NT2/D1 (cell line): ENCODE measurements around the gene GPR78.

ENCODE experiments used
- DNase-seq: peaks from one replicate; pipeline ENCODE4 v3.0.0-alpha.2; 2011; ENCODE audit warnings: low read depth, low spot score
- H3K27me3 ChIP-seq: 2 replicates; pipeline ENCODE4 v1.6.0; 2011; ENCODE audit warnings: mild to moderate bottlenecking; ENCODE audit not compliant: insufficient read length, insufficient read depth
- H3K36me3 ChIP-seq: 2 replicates; pipeline ENCODE4 v1.6.1; 2011; ENCODE audit warnings: mild to moderate bottlenecking, low read length, mixed read lengths; ENCODE audit not compliant: insufficient read depth, insufficient read length
- H3K4me1 ChIP-seq: 2 replicates; pipeline ENCODE4 v1.5.1; 2011; ENCODE audit not compliant: insufficient read depth, insufficient read length
- H3K4me3 ChIP-seq: 2 replicates; pipeline ENCODE4 v1.5.1; 2011; ENCODE audit warnings: low read depth; ENCODE audit not compliant: insufficient read length
- H3K9ac ChIP-seq: 2 replicates; pipeline ENCODE4 v1.6.0; 2011; ENCODE audit warnings: low read depth; ENCODE audit not compliant: insufficient read length
- H3K9me3 ChIP-seq: 2 replicates; pipeline ENCODE4 v1.5.1; 2011; ENCODE audit warnings: mild to moderate bottlenecking, low read length; ENCODE audit not compliant: insufficient read depth
- SUZ12 ChIP-seq: IDR thresholded peaks from 2 replicates; pipeline ENCODE4 v1.6.1; 2011; ENCODE audit not compliant: insufficient read length, insufficient read depth; ENCODE audit errors: extremely low read depth
- YY1 ChIP-seq: IDR thresholded peaks from 2 replicates; pipeline ENCODE4 v1.6.1; 2011; ENCODE audit not compliant: insufficient read length, insufficient read depth
- ZNF274 ChIP-seq: IDR thresholded peaks from 2 replicates; pipeline ENCODE4 v1.6.1; 2011; ENCODE audit warnings: mild to moderate bottlenecking, low read depth, low read length

The GPR78 gene

GRCh38 chr4:8547912-8548730 lies 32.1 kb upstream of the GPR78 start:
- H3K4me3 ChIP-seq, result no peak overlapping the region
- H3K36me3 ChIP-seq, result no peaks in the 10 kb centered on the region
- TF ChIP-seq SUZ12 (no peak), YY1 (no peak), ZNF274 (no peak)
- DNase-seq, result no peak
- H3K4me1 ChIP-seq, result peaks cover 22% of the 10 kb centered on the region
- no peak overlapping the region for H3K9ac ChIP-seq
- H3K9me3 ChIP-seq, result no peaks in the 10 kb centered on the region
- H3K27me3 ChIP-seq, result no peaks in the 10 kb centered on the region

GRCh38 chr4:8548731-8549351 lies 31.4 kb upstream of the GPR78 start:
- no peak for DNase-seq
- peaks cover 24% of the 10 kb centered on the region for H3K4me1 ChIP-seq
- H3K36me3 ChIP-seq, result no peaks in the 10 kb centered on the region
- H3K4me3 ChIP-seq, result no peak overlapping the region
- TF ChIP-seq ZNF274 (no peak), YY1 (no peak), SUZ12 (no peak)
- H3K9ac ChIP-seq, result no peak overlapping the region
- no peaks in the 10 kb centered on the region for H3K9me3 ChIP-seq
- H3K27me3 ChIP-seq, result no peaks in the 10 kb centered on the region

GRCh38 chr4:8549352-8549931 lies 30.8 kb upstream of the GPR78 start:
- Histone ChIP-seq H3K9me3 (no peaks in the 10 kb centered on the region), H3K4me3 (no peak overlapping the region), H3K27me3 (no peaks in the 10 kb centered on the region), H3K4me1 (peaks cover 26% of the 10 kb centered on the region), H3K36me3 (no peaks in the 10 kb centered on the region), H3K9ac (no peak overlapping the region)
- no peak for DNase-seq
- TF ChIP-seq YY1 (no peak), ZNF274 (no peak), SUZ12 (no peak)

- Histone ChIP-seq H3K4me1 (peaks cover 23% of the 10 kb centered on the region), H3K27me3 (no peaks in the 10 kb centered on the region), H3K4me3 (no peak overlapping the region), H3K9me3 (no peaks in the 10 kb centered on the region), H3K36me3 (no peaks in the 10 kb centered on the region), H3K9ac (no peak overlapping the region)
- DNase-seq, result no peak
- TF ChIP-seq YY1 (no peak), SUZ12 (no peak), ZNF274 (no peak)
These were observed 29.5 kb upstream of the GPR78 start for GRCh38 chr4:8550691-8551090.

GRCh38 chr4:8552024-8552423 lies 28.2 kb upstream of the GPR78 start:
- H3K9ac ChIP-seq, result no peak overlapping the region
- no peaks in the 10 kb centered on the region for H3K27me3 ChIP-seq
- no peak overlapping the region for H3K4me3 ChIP-seq
- no peak for TF ChIP-seq SUZ12
- no peak for TF ChIP-seq ZNF274
- no peak for TF ChIP-seq YY1
- H3K4me1 ChIP-seq, result peaks cover 28% of the 10 kb centered on the region
- H3K36me3 ChIP-seq, result no peaks in the 10 kb centered on the region
- DNase-seq, result no peak
- no peaks in the 10 kb centered on the region for H3K9me3 ChIP-seq

- no peak for TF ChIP-seq YY1
- no peak for TF ChIP-seq ZNF274
- no peak for TF ChIP-seq SUZ12
- no peak overlapping the region for H3K9ac ChIP-seq
- H3K9me3 ChIP-seq, result no peaks in the 10 kb centered on the region
- peaks cover 27% of the 10 kb centered on the region for H3K4me1 ChIP-seq
- no peaks in the 10 kb centered on the region for H3K36me3 ChIP-seq
- no peaks in the 10 kb centered on the region for H3K27me3 ChIP-seq
- DNase-seq, result no peak
- no peak overlapping the region for H3K4me3 ChIP-seq
These were observed 27.5 kb upstream of the GPR78 start for GRCh38 chr4:8552581-8553205.

GRCh38 chr4:8553216-8553615 lies 27.0 kb upstream of the GPR78 start:
- no peak for DNase-seq
- no peak for TF ChIP-seq ZNF274
- no peak for TF ChIP-seq YY1
- no peak for TF ChIP-seq SUZ12
- no peaks in the 10 kb centered on the region for H3K9me3 ChIP-seq
- H3K9ac ChIP-seq, result peak overlapping the region; percentile 12
- H3K4me1 ChIP-seq, result peaks cover 22% of the 10 kb centered on the region
- no peak overlapping the region for H3K4me3 ChIP-seq
- no peaks in the 10 kb centered on the region for H3K36me3 ChIP-seq
- no peaks in the 10 kb centered on the region for H3K27me3 ChIP-seq
